ENCODE measurements around the gene ABLIM2.

The ABLIM2 gene

GRCh38 chr4:8082517-8083055, 76.0 kb downstream of the ABLIM2 start:
- H3K4me3 ChIP-seq (ENCODE audit: low read depth, low read length): no peak overlapping the region
- DNase-seq (ENCODE audit: low read depth): no peak
- TF ChIP-seq CTCF (IDR thresholded peaks at IDR 0.05; ENCODE audit: control insufficient read depth, extremely low read depth, insufficient read depth): no peak

GRCh38 chr4:8081621-8082516, 76.7 kb downstream of the ABLIM2 start:
- no peak overlapping the region for H3K4me3 ChIP-seq (ENCODE audit: low read depth, low read length)
- DNase-seq (ENCODE audit: low read depth): no peak
- no peak for TF ChIP-seq CTCF (IDR thresholded peaks at IDR 0.05; ENCODE audit: control insufficient read depth, extremely low read depth, insufficient read depth)

- H3K4me3 ChIP-seq (ENCODE audit: low read depth, low read length): no peak overlapping the region
- no peak for TF ChIP-seq CTCF (IDR thresholded peaks at IDR 0.05; ENCODE audit: control insufficient read depth, extremely low read depth, insufficient read depth)
- no peak for DNase-seq (ENCODE audit: low read depth)
These were observed 77.4 kb downstream of the ABLIM2 start for GRCh38 chr4:8081171-8081570.

- no peak for TF ChIP-seq CTCF (IDR thresholded peaks at IDR 0.05; ENCODE audit: control insufficient read depth, extremely low read depth, insufficient read depth)
- DNase-seq (ENCODE audit: low read depth): no peak
- no peak overlapping the region for H3K4me3 ChIP-seq (ENCODE audit: low read depth, low read length)
These were observed 77.9 kb downstream of the ABLIM2 start for GRCh38 chr4:8080754-8081065.

GRCh38 chr4:8079916-8080753, 78.5 kb downstream of the ABLIM2 start:
- TF ChIP-seq CTCF (IDR thresholded peaks at IDR 0.05; ENCODE audit: control insufficient read depth, extremely low read depth, insufficient read depth): no peak
- DNase-seq (ENCODE audit: low read depth): no peak
- H3K4me3 ChIP-seq (ENCODE audit: low read depth, low read length): no peak overlapping the region

- TF ChIP-seq CTCF (IDR thresholded peaks at IDR 0.05; ENCODE audit: control insufficient read depth, extremely low read depth, insufficient read depth): no peak
- no peak overlapping the region for H3K4me3 ChIP-seq (ENCODE audit: low read depth, low read length)
- no peak for DNase-seq (ENCODE audit: low read depth)
These were observed 79.4 kb downstream of the ABLIM2 start for GRCh38 chr4:8079031-8079885.
